CD8-positive, alpha-beta memory T cell (primary cell): ENCODE data around the gene FOXK1. TPM values are rescaled to one million over a fixed set of nuclear protein-coding genes. Genes with fewer than 3 reads are reported as not detected.

ENCODE experiments used
- CTCF ChIA-PET: fragments of 350-600 bp; sonication (Branson Sonifier 250); formaldehyde crosslinking; loops from one replicate; lab custom pipeline; 2021; ENCODE audit warnings: antibody characterized with exemption; lab: Charles Lee
- POLR2A ChIA-PET: fragments of 350-600 bp; sonication (Branson Sonifier 250); formaldehyde crosslinking; loops from one replicate; lab custom pipeline; 2021; ENCODE audit warnings: antibody characterized with exemption; lab: Charles Lee
- DNase-seq, 5 donors: peaks; one replicate each; pipeline versions ENCODE4 v3.0.0 to v3.0.0-alpha.2; 2020 to 2022; ENCODE audit warnings: mixed read lengths in 1 of 5
- H3K27ac ChIP-seq: one replicate; pipeline ENCODE4 v1.7.0; 2013; ENCODE audit warnings: low read depth, mild to moderate bottlenecking, low read length, moderate library complexity
- H3K27me3 ChIP-seq: 2 replicates; pipeline ENCODE4 v1.7.0; 2013; ENCODE audit warnings: low read length, mild to moderate bottlenecking; ENCODE audit not compliant: insufficient read depth, poor library complexity, severe bottlenecking
- H3K36me3 ChIP-seq: 2 replicates; pipeline ENCODE4 v1.7.0; 2013; ENCODE audit warnings: mild to moderate bottlenecking, low read length, moderate library complexity; ENCODE audit not compliant: insufficient read depth
- H3K4me1 ChIP-seq: 2 replicates; pipeline ENCODE4 v1.7.0; 2013; ENCODE audit warnings: mild to moderate bottlenecking, low read length, moderate library complexity; ENCODE audit not compliant: insufficient read depth
- H3K4me3 ChIP-seq: 2 replicates; pipeline ENCODE4 v1.7.0; 2013; ENCODE audit warnings: mild to moderate bottlenecking, low read length
- H3K9me3 ChIP-seq: 2 replicates; pipeline ENCODE4 v1.7.0; 2013; ENCODE audit warnings: mild to moderate bottlenecking, low read length
- H3K27ac Mint-ChIP-seq, 8 donors: one replicate each; pipeline ENCODE4 v1.8.0; 2020 to 2021; ENCODE audit warnings: mixed read lengths in 8 of 8, mild to moderate bottlenecking in 6 of 8, inconsistent platforms in 3 of 8, moderate library complexity in 3 of 8
- H3K27me3 Mint-ChIP-seq, 2 donors: one replicate each; pipeline ENCODE4 v1.8.0; 2020 to 2021; ENCODE audit warnings: mixed read lengths in 2 of 2, mild to moderate bottlenecking in 1 of 2, moderate library complexity in 1 of 2
- H3K36me3 Mint-ChIP-seq, 3 donors: one replicate each; pipeline ENCODE4 v1.8.0; 2020 to 2021; ENCODE audit warnings: mixed read lengths in 3 of 3, inconsistent platforms in 1 of 3, mild to moderate bottlenecking in 1 of 3
- H3K4me1 Mint-ChIP-seq, 3 donors: one replicate each; pipeline ENCODE4 v1.8.0; 2020 to 2021; ENCODE audit warnings: mixed read lengths in 3 of 3, inconsistent platforms in 1 of 3, mild to moderate bottlenecking in 1 of 3
- H3K4me3 Mint-ChIP-seq, 7 donors: one replicate each; pipeline ENCODE4 v1.8.0; 2020 to 2021; ENCODE audit warnings: mixed read lengths in 7 of 7, mild to moderate bottlenecking in 6 of 7, moderate library complexity in 4 of 7, inconsistent platforms in 2 of 7
- H3K9me3 Mint-ChIP-seq, 5 donors: one replicate each; pipeline ENCODE4 v1.8.0; 2020 to 2022; ENCODE audit warnings: mixed read lengths in 5 of 5, mild to moderate bottlenecking in 3 of 5, moderate library complexity in 2 of 5, inconsistent platforms in 1 of 5
- polyA plus RNA-seq: library from polyadenylated mRNA; unstranded; fragments of 300-500 nt; fragmentation: Illumina TruSeq; gene quantifications from one replicate; pipeline ENCODE4 v1.2.3, GENCODE V29; 2021
- total RNA-seq, 2 experiments: library from RNA; stranded (reverse); gene quantifications; one replicate each; pipeline ENCODE4 v1.2.3, GENCODE V29; 2021

FOXK1 gene
- total and polyA plus RNA-seq, 3 experiments from 2014 or later: 4.5 to 38.4 (median 35.6) TPM

DNA sequence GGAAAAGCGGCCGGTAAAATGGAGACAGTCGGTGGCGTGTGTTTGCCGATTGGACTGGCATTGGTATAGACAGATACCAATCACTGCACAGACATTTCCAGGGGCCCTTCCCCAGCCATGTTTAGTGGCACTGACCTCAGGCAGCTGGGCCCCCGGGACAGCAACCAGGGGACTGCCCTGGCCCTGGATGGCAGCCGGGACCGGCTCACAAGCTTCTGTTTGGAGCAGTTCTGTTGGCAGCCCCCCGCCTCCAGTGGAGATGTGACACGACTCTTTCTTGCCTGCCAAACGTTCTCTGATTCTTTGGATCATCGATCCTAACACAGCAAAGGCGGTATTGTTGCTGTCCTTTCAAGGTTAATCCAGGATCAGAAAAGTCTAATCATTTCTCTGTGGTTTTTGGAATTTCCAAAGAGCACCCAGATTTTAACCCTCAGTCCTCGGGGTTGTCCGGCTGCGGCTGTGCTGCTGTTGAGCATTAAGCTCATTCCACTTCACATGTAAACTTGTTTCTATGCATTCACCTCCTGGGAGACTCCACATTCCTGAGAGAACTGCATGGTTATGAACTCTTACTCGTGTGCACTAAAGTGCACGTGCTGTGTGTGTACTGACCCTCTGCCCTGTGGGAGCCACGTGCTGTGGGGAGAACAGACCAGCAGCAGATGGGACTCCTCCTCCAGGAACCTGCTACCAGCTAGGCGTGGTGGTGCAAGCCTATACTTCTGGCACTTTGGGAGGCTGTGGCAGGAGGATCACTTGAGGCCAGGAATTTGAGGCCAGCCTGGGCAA lies 46.0 kb downstream of the FOXK1 start:
- Mint-ChIP-seq H3K9me3 (no peaks in the 10 kb centered on the region), H3K4me3 (peak overlapping the region in 1 of 7 donors; percentile 8), H3K36me3 (peaks cover 0 to 55% (median 9%) of the 10 kb centered on the region in 3 donors), H3K27me3 (no peaks in the 10 kb centered on the region), H3K4me1 (peaks cover 40 to 75% (median 61%) of the 10 kb centered on the region in 3 donors), H3K27ac (peak overlapping the region in 1 of 8 donors; percentile 26)
- H3K4me3 ChIP-seq: no peak overlapping the region
- H3K36me3 ChIP-seq: no peaks in the 10 kb centered on the region
- no peak overlapping the region for H3K27ac ChIP-seq
- ChIA-PET CTCF (interaction anchor here (0.7 kb wide), 1 partner anchor 13 kb away, joined by 4 read pairs; no protein-coding TSS in a partner anchor), POLR2A (no interaction called here)
- H3K27me3 ChIP-seq: no peaks in the 10 kb centered on the region
- DNase-seq: no peak
- no peaks in the 10 kb centered on the region for H3K9me3 ChIP-seq
- peaks cover 24% of the 10 kb centered on the region for H3K4me1 ChIP-seq

DNA sequence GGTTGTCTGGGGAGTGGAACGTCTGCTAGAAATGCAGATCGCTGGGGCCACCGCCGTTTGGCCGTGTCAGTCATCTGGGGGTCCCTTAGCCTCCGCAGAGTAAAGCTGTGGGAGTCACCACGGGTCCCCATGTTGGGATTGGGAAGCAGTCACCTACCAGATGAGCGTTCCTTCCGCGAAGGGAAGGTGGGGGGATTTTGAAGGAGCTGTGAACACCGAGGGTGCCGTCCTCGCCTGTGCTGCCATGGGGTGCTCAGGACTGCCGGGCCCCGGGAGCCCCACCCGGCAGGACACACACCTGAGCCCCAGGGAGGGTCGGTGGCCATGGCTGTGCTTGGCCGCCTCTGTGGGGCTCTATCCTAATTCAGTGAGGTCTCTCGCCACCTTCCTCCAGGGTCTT lies 47.2 kb downstream of the FOXK1 start:
- no peaks in the 10 kb centered on the region for H3K9me3 Mint-ChIP-seq
- DNase-seq: no peak
- Histone ChIP-seq H3K4me1 (peaks cover 31% of the 10 kb centered on the region), H3K36me3 (no peaks in the 10 kb centered on the region), H3K4me3 (no peak overlapping the region), H3K9me3 (no peaks in the 10 kb centered on the region), H3K27ac (no peak overlapping the region), H3K27me3 (no peaks in the 10 kb centered on the region)
- CTCF ChIA-PET: interaction anchor here (1.2 kb wide), 1 partner anchor 16 kb away, joined by 3 read pairs; no protein-coding TSS in a partner anchor
- no peaks in the 10 kb centered on the region for H3K27me3 Mint-ChIP-seq
- H3K27ac Mint-ChIP-seq: no peak overlapping the region
- H3K36me3 Mint-ChIP-seq: peaks cover 0 to 54% (median 12%) of the 10 kb centered on the region in 3 donors
- H3K4me3 Mint-ChIP-seq: no peak overlapping the region
- POLR2A ChIA-PET: no interaction called here
- peaks cover 45 to 77% (median 61%) of the 10 kb centered on the region in 3 donors for H3K4me1 Mint-ChIP-seq

DNA sequence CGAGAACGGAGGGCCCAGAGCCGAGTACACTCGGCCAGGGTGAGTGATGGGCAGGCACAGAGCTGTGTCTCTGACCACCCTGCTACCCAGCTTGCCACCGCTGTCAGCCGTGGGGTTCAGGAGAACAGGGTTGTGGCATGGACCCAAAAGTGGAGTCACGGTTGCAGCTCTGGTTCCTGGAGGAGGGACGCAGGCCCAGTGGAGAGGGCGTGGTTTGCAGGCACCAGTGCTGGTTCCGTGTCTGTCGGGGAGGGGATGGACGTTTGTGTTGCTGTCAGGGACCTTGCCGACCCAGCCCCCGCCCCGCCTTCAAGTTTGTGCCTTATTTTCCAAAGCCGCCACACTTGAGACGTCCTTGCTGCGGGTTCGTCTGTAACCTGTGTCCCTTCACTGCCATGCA lies 48.2 kb downstream of the FOXK1 start:
- H3K27ac ChIP-seq: no peak overlapping the region
- DNase-seq: peak in 1 of 5 donors; percentile 15
- H3K4me1 ChIP-seq: peaks cover 25% of the 10 kb centered on the region
- H3K27me3 ChIP-seq: no peaks in the 10 kb centered on the region
- H3K4me3 Mint-ChIP-seq: peak overlapping the region in 1 of 7 donors; percentile 19
- H3K9me3 Mint-ChIP-seq: no peaks in the 10 kb centered on the region
- POLR2A ChIA-PET: no interaction called here
- H3K36me3 ChIP-seq: no peaks in the 10 kb centered on the region
- H3K27me3 Mint-ChIP-seq: no peaks in the 10 kb centered on the region
- H3K27ac Mint-ChIP-seq: peak overlapping the region in 1 of 8 donors; percentile 38
- CTCF ChIA-PET: interaction anchor here (1.2 kb wide), 1 partner anchor 17 kb away, joined by 3 read pairs; no protein-coding TSS in a partner anchor
- peaks cover 0 to 47% (median 12%) of the 10 kb centered on the region in 3 donors for H3K36me3 Mint-ChIP-seq
- H3K4me1 Mint-ChIP-seq: peaks cover 41 to 75% (median 57%) of the 10 kb centered on the region in 3 donors
- H3K9me3 ChIP-seq: no peaks in the 10 kb centered on the region
- no peak overlapping the region for H3K4me3 ChIP-seq

DNA sequence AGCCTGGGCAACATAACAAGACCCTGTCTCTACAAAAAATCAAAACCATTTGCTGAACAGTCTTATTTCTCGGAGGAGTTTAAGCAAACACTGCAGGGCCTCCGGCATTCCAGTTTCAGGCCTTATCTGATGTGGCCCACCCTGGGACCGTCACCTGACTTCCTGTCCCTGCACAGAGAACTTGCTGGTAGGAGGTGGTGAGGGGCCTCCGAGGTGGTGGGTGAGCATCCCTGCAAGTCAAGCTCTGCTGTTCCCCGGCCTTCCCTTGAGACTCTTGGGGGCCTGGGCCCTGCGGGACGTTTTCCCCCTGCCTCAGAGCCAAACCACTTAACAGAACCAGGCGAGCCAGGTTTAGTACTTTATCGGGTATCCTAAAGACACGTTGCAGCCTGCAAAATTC lies 48.9 kb downstream of the FOXK1 start:
- H3K27me3 ChIP-seq: no peaks in the 10 kb centered on the region
- H3K4me3 Mint-ChIP-seq: peak overlapping the region in 1 of 7 donors; percentile 26
- H3K36me3 ChIP-seq: no peaks in the 10 kb centered on the region
- H3K4me1 ChIP-seq: peaks cover 25% of the 10 kb centered on the region
- H3K4me1 Mint-ChIP-seq: peaks cover 40 to 73% (median 55%) of the 10 kb centered on the region in 3 donors
- H3K36me3 Mint-ChIP-seq: peaks cover 0 to 45% (median 14%) of the 10 kb centered on the region in 3 donors
- ChIA-PET CTCF (no interaction called here), POLR2A (no interaction called here)
- no peak overlapping the region for H3K4me3 ChIP-seq
- peak overlapping the region in 3 of 8 donors; percentile 17 to 86 (median 36) for H3K27ac Mint-ChIP-seq
- no peaks in the 10 kb centered on the region for H3K9me3 Mint-ChIP-seq
- H3K9me3 ChIP-seq: no peaks in the 10 kb centered on the region
- DNase-seq: peak in 1 of 5 donors; percentile 42
- no peak overlapping the region for H3K27ac ChIP-seq
- H3K27me3 Mint-ChIP-seq: no peaks in the 10 kb centered on the region

DNA sequence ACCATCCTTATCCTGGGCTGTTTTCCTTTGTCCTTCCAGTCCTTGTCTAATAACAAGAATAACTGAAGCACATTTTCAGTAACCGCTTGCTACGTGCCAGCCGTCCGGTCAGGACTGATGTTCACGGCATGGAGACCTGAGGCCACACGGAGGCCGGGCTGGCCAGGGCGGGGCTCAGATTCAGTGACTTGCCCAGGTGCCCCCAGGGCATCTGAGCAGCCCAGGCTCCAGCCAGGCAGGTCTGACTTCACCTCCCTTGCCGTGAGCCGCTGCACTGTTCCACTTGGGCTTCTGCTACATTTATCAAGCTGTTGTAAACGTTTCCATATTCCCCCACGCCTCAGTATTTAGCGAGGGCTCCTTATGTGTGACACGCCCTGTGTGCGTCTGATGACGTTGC lies 49.7 kb downstream of the FOXK1 start:
- H3K27me3 Mint-ChIP-seq: no peaks in the 10 kb centered on the region
- peaks cover 0 to 41% (median 14%) of the 10 kb centered on the region in 3 donors for H3K36me3 Mint-ChIP-seq
- no peak overlapping the region for H3K27ac ChIP-seq
- H3K4me3 Mint-ChIP-seq: no peak overlapping the region
- H3K9me3 ChIP-seq: no peaks in the 10 kb centered on the region
- DNase-seq: no peak
- peaks cover 25% of the 10 kb centered on the region for H3K4me1 ChIP-seq
- ChIA-PET POLR2A (no interaction called here), CTCF (interaction anchor here (0.6 kb wide), 1 partner anchor 15 kb away, joined by 3 read pairs; no protein-coding TSS in a partner anchor)
- H3K27ac Mint-ChIP-seq: peak overlapping the region in 2 of 8 donors; percentile 40 to 43
- no peaks in the 10 kb centered on the region for H3K36me3 ChIP-seq
- H3K9me3 Mint-ChIP-seq: no peaks in the 10 kb centered on the region
- H3K4me3 ChIP-seq: no peak overlapping the region
- H3K4me1 Mint-ChIP-seq: peaks cover 37 to 68% (median 49%) of the 10 kb centered on the region in 3 donors
- no peaks in the 10 kb centered on the region for H3K27me3 ChIP-seq

DNA sequence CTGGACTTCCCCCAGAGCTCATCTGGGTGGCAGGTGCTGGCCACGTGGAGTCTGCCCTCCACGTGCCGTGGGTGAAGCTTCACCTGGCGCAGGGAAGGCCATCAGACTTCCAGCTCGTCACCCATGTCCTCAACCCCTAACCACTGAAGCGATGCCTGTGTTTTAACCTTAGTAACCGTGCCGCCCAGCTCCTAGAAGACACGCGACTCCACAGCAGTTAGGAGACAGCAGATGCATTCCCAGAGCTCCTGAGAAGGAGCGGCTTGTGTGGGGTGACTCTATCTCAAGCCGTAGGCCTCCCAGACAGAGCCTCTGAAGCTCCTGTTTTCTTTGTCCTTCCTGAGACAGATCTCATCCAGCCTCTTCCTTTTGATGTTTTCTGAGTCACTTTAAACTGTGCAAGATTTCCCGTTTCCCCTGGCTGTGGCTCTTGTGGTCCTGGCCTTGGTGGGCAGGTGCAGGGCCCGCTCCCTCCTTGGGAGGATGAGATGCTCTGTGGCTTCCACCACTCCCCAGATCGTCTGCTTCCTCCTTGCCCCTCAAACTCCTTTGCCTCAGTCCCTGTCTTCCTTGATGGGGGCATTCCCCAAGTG lies 51.9 kb downstream of the FOXK1 start:
- Histone ChIP-seq H3K27me3 (no peaks in the 10 kb centered on the region), H3K36me3 (no peaks in the 10 kb centered on the region), H3K4me3 (no peak overlapping the region), H3K4me1 (peaks cover 33% of the 10 kb centered on the region), H3K9me3 (no peaks in the 10 kb centered on the region), H3K27ac (no peak overlapping the region)
- peak in 1 of 5 donors; percentile 60 for DNase-seq
- H3K27me3 Mint-ChIP-seq: no peaks in the 10 kb centered on the region
- H3K36me3 Mint-ChIP-seq: peaks cover 0 to 35% (median 14%) of the 10 kb centered on the region in 3 donors
- POLR2A ChIA-PET: no interaction called here
- H3K27ac Mint-ChIP-seq: peak overlapping the region in 7 of 8 donors; percentile 16 to 87 (median 63)
- H3K4me3 Mint-ChIP-seq: peak overlapping the region in 3 of 7 donors; percentile 15 to 53 (median 41)
- CTCF ChIA-PET: interaction anchor here (1.3 kb wide), 1 partner anchor 49 kb away, joined by 3 read pairs; no protein-coding TSS in a partner anchor
- peaks cover 45 to 74% (median 57%) of the 10 kb centered on the region in 3 donors for H3K4me1 Mint-ChIP-seq
- H3K9me3 Mint-ChIP-seq: no peaks in the 10 kb centered on the region

DNA sequence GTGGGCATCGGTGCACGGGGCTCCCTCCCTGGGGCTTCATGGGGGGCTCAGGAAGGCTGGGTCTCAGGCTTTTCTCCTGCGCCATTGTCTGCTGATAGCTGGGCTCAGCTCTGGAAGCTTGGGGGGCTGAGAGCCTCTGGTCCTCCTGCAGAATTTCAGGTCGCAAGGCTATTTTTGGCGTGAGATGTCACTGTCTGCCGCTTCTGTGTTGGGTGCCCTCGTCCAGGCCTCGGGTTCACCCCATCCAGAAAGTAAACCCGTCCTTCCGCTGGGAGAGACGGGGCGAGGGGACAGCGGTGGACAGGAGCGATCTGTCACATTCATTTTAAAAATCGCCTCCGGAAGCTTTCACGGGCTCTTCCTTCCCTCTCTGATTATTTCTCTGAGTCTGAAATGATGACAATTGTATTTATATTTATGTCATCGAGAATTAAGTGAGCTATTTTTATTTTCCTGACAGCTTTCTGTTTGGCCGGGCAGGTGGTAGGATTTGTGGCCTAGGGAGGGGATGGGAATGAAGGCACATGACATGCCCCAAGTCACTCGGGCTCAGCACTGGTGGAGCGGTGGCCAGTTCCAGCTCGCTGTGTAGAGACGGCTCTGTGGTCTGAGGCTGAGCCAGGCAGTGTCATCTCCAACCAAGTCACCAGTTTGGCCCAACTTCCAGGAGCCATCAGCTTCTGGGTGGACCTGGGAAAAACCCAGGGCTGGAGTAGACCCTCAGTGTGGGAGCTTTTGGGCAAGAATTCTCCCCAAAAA lies 52.7 kb downstream of the FOXK1 start:
- Histone ChIP-seq H3K27me3 (no peaks in the 10 kb centered on the region), H3K27ac (no peak overlapping the region), H3K4me3 (no peak overlapping the region), H3K36me3 (no peaks in the 10 kb centered on the region), H3K9me3 (no peaks in the 10 kb centered on the region), H3K4me1 (peaks cover 40% of the 10 kb centered on the region)
- Mint-ChIP-seq H3K36me3 (peaks cover 0 to 41% (median 14%) of the 10 kb centered on the region in 3 donors), H3K9me3 (no peaks in the 10 kb centered on the region), H3K27me3 (no peaks in the 10 kb centered on the region), H3K4me1 (peaks cover 52 to 79% (median 63%) of the 10 kb centered on the region in 3 donors), H3K27ac (peak overlapping the region in 3 of 8 donors; percentile 10 to 75 (median 45)), H3K4me3 (no peak overlapping the region)
- no peak for DNase-seq
- POLR2A ChIA-PET: no interaction called here
- CTCF ChIA-PET: interaction anchor here (0.6 to 1.3 kb wide), 2 partner anchors 50 to 121 kb away, joined by 3 read pairs; no protein-coding TSS in a partner anchor
